Hindlimb muscle (tissue), 1 donor: ENCODE measurements around the gene EFNA4. TPM values are rescaled to one million over a fixed set of nuclear protein-coding genes. Genes with fewer than 3 reads are reported as not detected.
"Not testable (repeated sequence)": the region's sequence is repeated elsewhere in the genome, so short reads cannot be mapped to it uniquely, and the experiment has no call there.

ENCODE experiments used
- DNase-seq: peaks from one replicate; pipeline ENCODE4 v3.0.0-alpha.2; 2013
- polyA plus RNA-seq: library from polyadenylated mRNA; unstranded; fragments of 120-200 nt; gene quantifications from one replicate; pipeline ENCODE4 v1.2.1, GENCODE V29; 2013; ENCODE audit not compliant: insufficient read length

Gene EFNA4
- polyA plus RNA-seq, 1 donor: 6.0 TPM

GRCh38 chr1:155091071-155092051 lies 27.8 kb downstream of the EFNA4 start:
- DNase-seq: peak; percentile 79

GRCh38 chr1:155092131-155092530 lies 28.6 kb downstream of the EFNA4 start:
- DNase-seq: no peak

- DNase-seq: no peak
These were observed 29.1 kb downstream of the EFNA4 start for GRCh38 chr1:155092641-155093040.

GRCh38 chr1:155093911-155094621 lies 30.5 kb downstream of the EFNA4 start:
- DNase-seq: no peak

- DNase-seq: no peak
These were observed 31.0 kb downstream of the EFNA4 start for GRCh38 chr1:155094622-155094948.

- DNase-seq: no peak
These were observed 35.8 kb downstream of the EFNA4 start for GRCh38 chr1:155099331-155099730.

- no peak for DNase-seq
These were observed 39.8 kb downstream of the EFNA4 start for GRCh38 chr1:155103325-155103724.

GRCh38 chr1:155104605-155105534 lies 41.3 kb downstream of the EFNA4 start:
- no peak for DNase-seq

- DNase-seq: no peak
These were observed 42.1 kb downstream of the EFNA4 start for GRCh38 chr1:155105604-155106011.

- no peak for DNase-seq
These were observed 43.3 kb downstream of the EFNA4 start for GRCh38 chr1:155106862-155107261.

- no peak for DNase-seq
These were observed 44.0 kb downstream of the EFNA4 start for GRCh38 chr1:155107309-155108264.

- DNase-seq: no peak
These were observed 44.8 kb downstream of the EFNA4 start for GRCh38 chr1:155108296-155108695.

GRCh38 chr1:155110381-155110780 lies 46.8 kb downstream of the EFNA4 start:
- no peak for DNase-seq

GRCh38 chr1:155110826-155111225 lies 47.3 kb downstream of the EFNA4 start:
- DNase-seq: no peak

- DNase-seq: no peak
These were observed 50.0 kb downstream of the EFNA4 start for GRCh38 chr1:155113450-155113980.

- DNase-seq: no peak
These were observed 52.7 kb downstream of the EFNA4 start for GRCh38 chr1:155116113-155116764.

GRCh38 chr1:155117610-155118009 lies 54.1 kb downstream of the EFNA4 start:
- DNase-seq: no peak

GRCh38 chr1:155118090-155118489 lies 54.5 kb downstream of the EFNA4 start:
- not testable (repeated sequence) for DNase-seq
